ENCODE data around the gene HARS2.
"Not testable (repeated sequence)": the region's sequence is repeated elsewhere in the genome, so short reads cannot be mapped to it uniquely, and the experiment has no call there.

The HARS2 gene

DNA sequence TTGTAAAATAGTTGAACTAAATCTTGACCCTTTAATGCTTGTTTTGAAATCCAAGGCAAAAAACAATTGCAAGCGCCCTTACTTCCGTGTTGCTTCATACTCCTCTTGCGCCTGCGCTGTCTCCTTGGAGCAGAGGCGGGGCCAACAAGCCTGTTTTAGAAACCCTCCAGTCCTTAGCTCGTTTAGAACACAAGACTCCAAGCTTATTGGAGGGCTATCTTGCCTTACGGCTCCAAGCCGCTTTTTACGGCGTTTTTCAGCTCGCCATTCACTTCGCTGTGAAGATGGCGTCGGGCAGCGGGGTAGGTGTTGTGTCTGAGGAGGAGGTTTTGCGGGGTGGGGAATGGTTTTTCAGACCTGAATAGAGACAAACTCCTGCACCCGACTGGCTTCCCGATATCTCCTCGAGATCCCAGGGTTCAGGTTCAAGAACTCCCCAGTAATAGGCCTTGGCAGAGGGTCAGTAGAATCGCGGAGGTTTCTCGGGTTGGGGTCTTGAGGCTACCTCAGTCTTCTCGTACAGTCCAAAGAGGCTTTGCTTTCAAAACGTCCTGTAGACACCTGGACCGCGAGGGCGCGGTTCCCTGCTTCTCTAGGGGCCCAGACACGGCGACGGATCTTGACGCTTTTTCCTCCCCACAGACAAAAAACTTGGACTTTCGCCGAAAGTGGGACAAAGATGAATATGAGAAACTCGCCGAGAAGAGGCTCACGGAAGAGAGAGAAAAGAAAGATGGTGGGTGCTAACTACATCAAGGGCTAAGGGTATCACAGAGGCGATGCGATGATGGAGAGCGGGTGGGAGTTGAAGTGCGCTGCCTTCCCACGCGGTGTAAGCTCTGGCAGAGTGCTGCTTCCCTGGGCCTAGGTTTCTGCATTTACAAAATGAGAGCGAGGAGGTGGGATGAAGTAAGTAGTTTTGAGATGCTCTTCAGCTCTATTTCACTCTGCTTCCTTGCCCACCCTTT, 9.2 kb downstream of the HARS2 start, which contains the start of gene ZMAT2:
Gene ZMAT2, plus strand, starts transcription at position 271 of the 968 bp plus-strand sequence. Its CDS starts 14 bp downstream, at position 285.
- DNase-seq, result peak; percentile 99

DNA sequence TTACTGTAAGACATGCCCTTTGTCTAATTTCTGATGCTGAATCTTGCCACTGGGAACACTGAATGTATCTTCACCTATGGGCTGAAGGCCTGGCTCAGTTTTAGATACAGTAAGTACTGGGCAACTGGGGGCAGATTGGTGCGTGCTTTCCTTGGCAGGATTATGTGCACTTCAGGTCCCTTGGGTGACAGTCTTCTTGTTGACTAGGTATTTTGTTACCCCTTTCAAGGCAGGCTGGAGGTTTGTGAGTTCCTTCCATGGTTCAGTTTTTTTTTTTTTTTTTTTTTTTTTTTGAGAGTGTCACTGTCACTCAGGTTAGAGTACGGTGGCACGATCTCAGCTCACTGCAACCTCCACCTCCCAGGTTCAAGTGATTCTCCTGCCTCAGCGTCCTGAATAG, 16.6 kb downstream of the HARS2 start:
- DNase-seq, result no peak

GRCh38 chr5:140708787-140709186, 17.5 kb downstream of the HARS2 start:
- not testable (repeated sequence) for DNase-seq

DNA sequence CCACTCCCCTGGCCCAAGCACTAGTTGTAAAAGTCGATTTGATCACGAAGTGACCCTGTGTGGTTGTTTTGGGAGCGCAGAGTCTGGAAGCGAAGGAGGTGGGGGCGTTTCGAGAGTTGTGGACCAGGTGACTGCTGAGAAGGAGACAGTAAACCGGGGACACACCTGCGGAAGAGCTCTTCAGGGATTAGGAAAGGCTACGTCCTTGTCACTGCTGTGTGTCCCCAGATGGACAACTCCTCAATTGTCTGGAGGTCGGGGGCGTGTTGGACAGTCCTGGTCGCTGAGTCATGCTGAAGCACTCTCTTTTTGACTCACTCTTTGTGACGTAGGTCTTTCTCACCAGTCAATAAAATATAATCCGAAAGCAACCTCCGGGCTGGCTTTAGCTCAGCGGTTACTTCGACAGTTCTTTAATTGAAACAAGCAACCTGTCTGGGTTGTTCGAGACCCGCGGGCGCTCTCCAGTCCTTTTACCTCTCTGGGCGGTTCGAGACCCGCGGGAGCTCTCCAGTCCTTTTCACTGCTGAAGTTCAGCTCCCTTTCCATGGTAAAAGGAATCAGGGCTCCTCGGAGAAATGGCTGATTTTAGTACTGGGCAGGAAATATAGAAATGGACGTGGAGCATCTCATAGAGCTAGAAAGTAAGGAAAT, 19.8 kb downstream of the HARS2 start:
- peak; percentile 99 for DNase-seq

GRCh38 chr5:140711794-140712193, 20.5 kb downstream of the HARS2 start:
- DNase-seq, result no peak

DNA sequence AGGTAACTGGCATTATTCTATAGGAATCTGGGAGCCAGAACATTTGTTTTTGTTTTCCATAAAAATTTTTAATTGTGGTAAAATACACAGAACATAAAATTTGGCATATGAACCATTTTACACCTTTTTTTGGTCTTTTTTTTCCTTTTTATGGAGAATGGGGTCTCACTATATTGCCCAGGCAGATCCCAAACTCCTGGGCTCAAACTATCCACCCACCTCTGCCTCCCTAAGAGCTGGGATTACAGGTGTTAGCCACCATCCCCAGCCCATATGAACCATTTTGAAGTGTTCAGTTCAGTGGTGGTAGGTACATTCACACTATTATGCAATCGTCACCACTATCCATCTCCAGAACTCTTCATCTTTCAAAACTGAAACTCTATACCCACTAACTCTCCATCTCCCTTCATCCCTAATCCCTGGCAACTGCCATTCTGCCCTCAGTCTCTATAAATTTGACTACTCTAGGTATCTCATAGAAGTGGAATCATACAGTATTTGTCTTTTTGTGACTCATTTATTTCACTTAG, 22.4 kb downstream of the HARS2 start:
- no peak for DNase-seq

GRCh38 chr5:140716238-140716637, 25.0 kb downstream of the HARS2 start:
- not testable (repeated sequence) for DNase-seq

- no peak for DNase-seq
Observed at GRCh38 chr5:140718266-140718592, 27.0 kb downstream of the HARS2 start.

DNA sequence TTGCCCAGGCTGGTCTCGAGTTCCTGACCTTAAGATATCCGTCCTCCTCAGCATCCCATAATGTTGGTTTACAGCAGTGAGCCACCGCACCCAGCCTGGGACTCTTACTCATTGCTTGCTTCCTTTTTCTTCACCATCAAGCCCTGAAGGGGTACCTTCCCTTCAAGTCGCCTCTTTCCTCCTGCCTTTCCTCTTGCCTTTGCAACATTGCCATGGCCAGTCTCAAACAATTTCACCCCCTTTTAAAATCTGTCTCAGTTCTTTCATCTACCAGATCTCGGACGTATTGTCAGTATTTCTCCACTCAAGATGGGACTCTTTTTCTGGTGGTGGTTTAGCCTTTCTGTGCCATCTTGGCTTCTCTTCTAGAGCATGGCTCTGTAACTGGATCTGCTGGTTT, 29.5 kb downstream of the HARS2 start:
- peak; percentile 46 for DNase-seq

DNA sequence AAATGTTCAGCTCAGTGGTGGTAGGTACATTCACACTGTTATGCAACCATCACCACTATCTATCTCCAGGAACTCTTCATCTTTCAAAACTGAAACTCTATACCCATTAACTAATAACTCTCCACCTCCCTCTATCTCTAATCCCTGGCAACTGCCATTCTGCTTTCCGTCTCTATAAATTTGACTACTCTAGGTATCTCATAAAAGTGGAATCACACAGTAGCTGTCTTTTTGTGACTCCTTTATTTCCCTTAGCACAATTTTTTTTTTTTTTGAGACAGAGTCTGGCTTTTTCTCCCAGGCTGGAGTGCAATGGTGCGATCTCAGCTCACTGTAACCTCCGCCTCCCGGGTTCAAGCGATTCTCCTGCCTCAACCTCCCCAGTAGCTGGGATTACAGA, 30.1 kb downstream of the HARS2 start:
- not testable (repeated sequence) for DNase-seq

DNA sequence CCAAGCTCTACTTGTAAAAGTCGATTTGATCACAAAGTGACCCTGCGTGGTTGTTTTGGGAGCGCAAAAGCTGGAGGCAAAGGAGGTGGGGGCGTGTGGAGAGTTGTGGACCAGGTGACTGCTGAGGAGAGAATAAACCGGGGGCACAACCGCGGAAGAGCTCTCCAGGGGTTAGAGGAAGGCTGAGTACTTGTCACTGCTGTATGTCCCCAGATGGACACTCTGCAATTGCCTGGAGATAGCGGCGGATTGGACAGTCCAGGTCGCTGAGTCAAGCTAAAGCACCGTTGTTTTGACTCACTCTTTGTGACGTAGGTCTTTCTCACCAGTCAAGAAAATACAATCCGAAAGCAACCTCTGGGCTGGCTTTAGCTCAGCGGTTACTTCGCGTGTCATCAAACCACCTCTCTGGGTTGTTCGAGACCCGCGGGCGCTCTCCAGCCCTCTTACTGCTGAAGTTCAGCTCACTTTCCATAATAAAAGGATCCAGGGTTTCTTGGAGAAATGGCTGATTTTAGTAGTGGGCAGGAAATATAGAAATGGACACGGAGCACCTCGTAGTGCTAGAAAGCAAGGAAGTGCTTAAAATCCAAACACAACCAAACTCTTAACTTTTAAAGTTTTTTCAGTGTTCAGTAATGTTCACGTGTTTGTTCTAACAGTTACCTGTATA, 34.7 kb downstream of the HARS2 start:
- peak; percentile 80 for DNase-seq

- no peak for DNase-seq
Observed at GRCh38 chr5:140733098-140733497, 41.8 kb downstream of the HARS2 start.

GRCh38 chr5:140734354-140734753, 43.1 kb downstream of the HARS2 start:
- no peak for DNase-seq

DNA sequence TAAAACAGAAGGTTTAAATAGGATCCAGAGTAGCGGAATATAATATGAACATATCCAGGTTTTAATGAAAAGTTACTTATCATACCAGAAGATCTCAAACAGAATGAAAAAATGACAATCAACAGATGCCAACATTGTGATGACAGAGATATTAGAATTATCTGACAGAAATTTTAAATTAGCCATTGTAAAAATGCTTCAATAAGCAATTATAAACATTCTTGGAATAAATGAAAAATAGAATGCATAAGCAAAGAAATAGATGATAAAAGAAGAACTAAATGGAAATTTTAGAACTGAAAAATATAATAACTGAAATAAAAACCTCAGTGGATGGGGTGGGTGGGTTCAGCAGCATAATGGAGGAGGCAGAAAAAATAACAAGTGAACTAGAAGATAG, 46.2 kb downstream of the HARS2 start:
- no peak for DNase-seq

DNA sequence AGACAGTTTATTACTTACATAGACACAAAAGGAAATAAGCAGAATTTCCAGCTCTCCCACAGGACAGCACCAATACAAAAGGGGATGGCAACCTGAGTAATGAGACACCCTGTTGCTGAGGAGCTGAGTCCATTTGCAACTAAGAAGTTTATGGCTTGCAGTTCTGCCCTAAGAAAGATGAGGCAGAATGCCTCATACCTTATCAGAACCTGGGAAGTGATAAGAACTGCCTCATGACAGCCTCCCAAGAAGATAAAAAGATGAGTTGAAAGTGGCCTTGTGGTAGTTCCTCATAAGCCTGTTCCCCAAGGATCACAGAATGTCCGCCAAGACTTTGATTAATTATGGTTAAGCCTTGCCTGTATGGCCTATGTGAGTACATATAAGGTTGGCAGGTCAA, 50.7 kb downstream of the HARS2 start:
- DNase-seq, result no peak
